Thoracic aorta (tissue), 2 donors: ENCODE measurements around the gene F13A1. TPM values are rescaled to one million over a fixed set of nuclear protein-coding genes. Genes with fewer than 3 reads are reported as not detected.

Experiments used
- ATAC-seq: fragments of 150-250 bp; one replicate; pipeline ENCODE4 v1.8.0; 2017; ENCODE audit warnings: low read depth; ENCODE audit not compliant: insufficient number of reproducible peaks, low FRiP score
- DNase-seq: peaks from one replicate; pipeline ENCODE4 v3.0.0-alpha.2; 2020; ENCODE audit warnings: low spot score
- H3K27ac ChIP-seq, 2 donors: fragments of 200-600 bp; sonication (generic); 1 replicate in 1 of 2; 2 replicates in 1 of 2; pipeline ENCODE4 v1.5.1; 2016; ENCODE audit warnings: mild to moderate bottlenecking in 2 of 2, moderate library complexity in 2 of 2
- H3K27me3 ChIP-seq: fragments of 200-600 bp; sonication (generic); replicated peaks from 2 replicates; pipeline ENCODE4 v1.6.0; 2016; ENCODE audit warnings: mild to moderate bottlenecking; ENCODE audit not compliant: insufficient read depth
- H3K36me3 ChIP-seq: fragments of 200-600 bp; sonication (generic); one replicate; pipeline ENCODE4 v1.5.1; 2016
- H3K4me1 ChIP-seq, 2 donors: fragments of 200-600 bp; sonication (generic); 1 replicate in 1 of 2; 2 replicates in 1 of 2; pipeline versions ENCODE4 v1.5.1 to v1.6.0; 2016; ENCODE audit warnings: low read depth in 2 of 2, mild to moderate bottlenecking in 1 of 2; ENCODE audit not compliant: control insufficient read depth in 1 of 2
- H3K4me3 ChIP-seq: fragments of 200-600 bp; sonication (generic); 2 replicates; pipeline ENCODE4 v1.5.1; 2016; ENCODE audit warnings: mild to moderate bottlenecking
- H3K9me3 ChIP-seq: fragments of 200-600 bp; sonication (generic); 2 replicates; pipeline ENCODE4 v1.5.1; 2016
- total RNA-seq, 2 donors: library from RNA; depleted of rRNA; stranded (reverse); fragments of >200 nt; gene quantifications; one replicate each; pipeline versions ENCODE4 v1.1.0 to v1.2.3, GENCODE V29; 2016
- TF ChIP-seq, protein P1 (sequence below): fragments of 200-600 bp; sonication (generic); IDR thresholded peaks from one replicate; pipeline ENCODE4 v1.5.1; 2019; ENCODE audit warnings: antibody characterized with exemption

F13A1 gene
- total RNA-seq, 2 donors from 2014 or later = 156 to 228 TPM

DNA sequence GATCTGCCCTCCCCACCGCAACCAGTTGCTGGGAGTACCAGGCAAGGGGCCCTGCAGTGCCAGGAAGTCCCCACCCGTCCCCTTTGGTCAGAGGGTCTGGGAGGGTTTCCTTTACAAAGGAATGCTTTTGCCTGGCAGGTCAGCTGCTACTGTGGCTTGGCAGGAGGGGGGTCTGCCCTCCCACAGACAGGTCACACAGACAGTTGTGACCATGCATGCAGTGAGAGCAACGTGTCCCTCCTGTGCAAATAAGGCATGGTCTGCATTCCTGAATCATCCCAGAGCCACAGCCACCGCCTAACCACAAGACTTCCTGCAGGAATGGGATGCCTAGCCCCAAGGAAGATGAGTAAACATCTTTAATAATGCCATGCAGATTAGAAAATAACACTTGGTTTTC is 439 bp upstream of the F13A1 start:
- H3K9me3 ChIP-seq = no peaks in the 10 kb centered on the region
- ATAC-seq = no peak
- no peaks in the 10 kb centered on the region for H3K4me1 ChIP-seq
- no peaks in the 10 kb centered on the region for H3K27me3 ChIP-seq
- no peak overlapping the region for H3K4me3 ChIP-seq
- TF ChIP-seq, protein P1, sequence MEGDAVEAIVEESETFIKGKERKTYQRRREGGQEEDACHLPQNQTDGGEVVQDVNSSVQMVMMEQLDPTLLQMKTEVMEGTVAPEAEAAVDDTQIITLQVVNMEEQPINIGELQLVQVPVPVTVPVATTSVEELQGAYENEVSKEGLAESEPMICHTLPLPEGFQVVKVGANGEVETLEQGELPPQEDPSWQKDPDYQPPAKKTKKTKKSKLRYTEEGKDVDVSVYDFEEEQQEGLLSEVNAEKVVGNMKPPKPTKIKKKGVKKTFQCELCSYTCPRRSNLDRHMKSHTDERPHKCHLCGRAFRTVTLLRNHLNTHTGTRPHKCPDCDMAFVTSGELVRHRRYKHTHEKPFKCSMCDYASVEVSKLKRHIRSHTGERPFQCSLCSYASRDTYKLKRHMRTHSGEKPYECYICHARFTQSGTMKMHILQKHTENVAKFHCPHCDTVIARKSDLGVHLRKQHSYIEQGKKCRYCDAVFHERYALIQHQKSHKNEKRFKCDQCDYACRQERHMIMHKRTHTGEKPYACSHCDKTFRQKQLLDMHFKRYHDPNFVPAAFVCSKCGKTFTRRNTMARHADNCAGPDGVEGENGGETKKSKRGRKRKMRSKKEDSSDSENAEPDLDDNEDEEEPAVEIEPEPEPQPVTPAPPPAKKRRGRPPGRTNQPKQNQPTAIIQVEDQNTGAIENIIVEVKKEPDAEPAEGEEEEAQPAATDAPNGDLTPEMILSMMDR = no peak
- DNase-seq = no peak
- no peaks in the 10 kb centered on the region for H3K36me3 ChIP-seq
- no peak overlapping the region for H3K27ac ChIP-seq

DNA sequence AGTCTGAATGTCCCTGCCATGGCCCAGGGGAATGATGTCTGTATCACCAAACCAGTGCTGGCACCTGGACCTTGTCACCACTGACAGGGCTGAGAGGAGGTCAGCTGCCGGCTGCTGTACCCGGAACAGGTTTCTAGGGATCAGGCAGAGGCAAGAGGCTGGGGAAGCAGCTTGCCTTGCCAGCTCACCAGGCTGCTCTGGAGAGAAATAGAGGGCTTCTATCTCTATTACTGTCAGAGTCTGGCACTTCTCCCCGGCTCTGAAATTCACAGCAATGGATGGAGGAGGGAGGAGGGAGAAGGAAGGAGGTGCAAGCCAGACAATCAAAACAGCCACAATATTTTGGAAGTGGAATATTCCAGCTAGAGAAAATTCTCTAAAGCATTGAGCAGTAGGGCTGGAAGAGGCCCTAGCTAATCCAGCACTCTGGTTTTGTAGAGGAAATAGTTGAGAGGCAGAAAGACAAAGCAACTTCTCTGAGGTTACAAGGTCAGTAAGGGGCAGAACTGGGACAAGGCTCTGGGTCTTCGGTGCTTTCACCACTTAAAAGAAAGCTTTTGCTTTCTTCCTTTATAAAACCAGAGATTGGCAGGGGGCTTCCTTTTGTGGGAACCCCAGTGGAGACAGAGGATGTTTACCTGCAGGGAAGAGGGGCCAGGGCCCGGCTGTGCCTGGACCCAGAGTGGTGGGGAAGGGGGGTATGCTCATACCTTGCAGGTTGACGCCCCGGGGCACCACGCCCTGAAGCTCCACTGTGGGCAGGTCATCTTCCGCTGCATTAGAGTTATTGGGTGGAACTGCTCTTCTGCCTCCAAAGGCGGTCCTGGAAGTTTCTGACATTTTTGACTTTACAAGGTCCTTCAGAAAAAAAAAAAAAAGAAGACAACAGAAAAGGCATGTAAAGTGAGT is 2.4 kb downstream of the F13A1 start:
- TF ChIP-seq, protein P1 = no peak
- Histone ChIP-seq H3K36me3 (no peaks in the 10 kb centered on the region), H3K9me3 (no peaks in the 10 kb centered on the region), H3K27me3 (no peaks in the 10 kb centered on the region), H3K4me1 (no peaks in the 10 kb centered on the region), H3K27ac (no peak overlapping the region), H3K4me3 (peak overlapping the region; percentile 54)
- no peak for DNase-seq
- no peak for ATAC-seq

DNA sequence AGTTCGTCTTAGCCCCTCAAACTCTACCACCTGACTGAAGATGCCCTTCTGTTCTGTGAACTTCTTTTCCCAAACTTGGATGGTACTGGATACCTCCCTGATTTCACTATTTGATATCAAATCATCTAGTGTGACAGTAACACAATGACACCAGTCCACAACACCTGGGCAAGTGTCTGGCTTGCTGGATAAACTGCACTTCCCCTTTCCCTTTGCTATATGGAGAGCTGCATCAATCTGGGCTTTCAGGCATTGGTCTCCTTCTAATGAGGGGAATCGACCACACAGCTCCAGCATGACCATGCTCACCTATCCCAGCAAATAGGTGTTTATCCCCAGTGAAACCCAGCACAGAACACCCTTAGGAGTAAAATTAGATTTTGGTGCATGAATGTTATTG is 3.1 kb downstream of the F13A1 start:
- DNase-seq (no peak), ATAC-seq (no peak)
- TF ChIP-seq, protein P1 = no peak
- Histone ChIP-seq H3K4me3 (peak overlapping the region; percentile 54), H3K27ac (no peak overlapping the region), H3K36me3 (no peaks in the 10 kb centered on the region), H3K4me1 (no peaks in the 10 kb centered on the region), H3K9me3 (no peaks in the 10 kb centered on the region), H3K27me3 (no peaks in the 10 kb centered on the region)

DNA sequence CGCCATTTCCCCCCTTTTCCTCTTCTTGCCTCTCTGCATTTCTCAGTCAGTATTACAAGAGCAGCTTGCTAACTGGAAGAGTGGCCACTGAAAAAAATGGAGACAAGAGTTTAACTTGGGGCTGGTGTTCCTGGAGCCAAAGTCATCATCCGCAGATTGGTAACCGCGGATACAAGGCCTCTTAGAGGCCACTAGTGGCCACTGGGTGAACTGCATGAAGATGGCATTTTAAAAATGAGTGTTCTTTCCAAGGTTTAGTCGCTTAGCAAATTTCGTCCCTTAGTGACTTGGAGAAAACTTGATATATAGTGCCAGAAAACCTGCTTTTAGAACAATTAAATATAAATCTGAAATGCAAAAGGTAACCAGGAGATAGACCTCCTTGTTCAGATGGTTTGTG is 4.8 kb downstream of the F13A1 start:
- DNase-seq (no peak), ATAC-seq (no peak)
- TF ChIP-seq, protein P1 = peak; percentile 68
- H3K36me3 ChIP-seq = no peaks in the 10 kb centered on the region
- H3K27me3 ChIP-seq = no peaks in the 10 kb centered on the region
- no peak overlapping the region for H3K27ac ChIP-seq
- H3K9me3 ChIP-seq = no peaks in the 10 kb centered on the region
- no peak overlapping the region for H3K4me3 ChIP-seq
- H3K4me1 ChIP-seq = no peaks in the 10 kb centered on the region

DNA sequence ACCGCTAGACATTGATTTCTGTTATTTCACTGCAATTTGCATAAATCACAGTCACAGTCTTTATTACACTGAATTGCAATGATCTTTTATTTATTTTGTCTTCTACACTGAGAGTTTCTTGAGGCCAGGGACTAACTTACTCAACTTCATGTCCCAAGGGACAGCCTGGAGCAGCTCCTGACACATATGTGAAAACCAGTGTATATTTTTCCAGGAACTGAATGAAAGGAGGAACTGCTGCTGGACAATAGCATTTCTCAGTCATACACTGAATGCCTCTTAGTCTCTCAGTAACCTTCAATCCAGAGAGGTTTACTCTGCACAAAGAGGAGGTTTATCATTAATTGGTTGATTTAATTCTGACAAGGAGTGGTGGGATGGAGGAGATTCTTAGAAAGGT is 5.9 kb downstream of the F13A1 start:
- no peaks in the 10 kb centered on the region for H3K9me3 ChIP-seq
- DNase-seq (no peak), ATAC-seq (no peak)
- TF ChIP-seq, protein P1 = no peak
- H3K27me3 ChIP-seq = no peaks in the 10 kb centered on the region
- no peaks in the 10 kb centered on the region for H3K4me1 ChIP-seq
- H3K4me3 ChIP-seq = no peak overlapping the region
- H3K27ac ChIP-seq = no peak overlapping the region
- no peaks in the 10 kb centered on the region for H3K36me3 ChIP-seq
